ENCODE results near the gene RAB3D. TPM values are rescaled to one million over a fixed set of nuclear protein-coding genes. Genes with fewer than 3 reads are reported as not detected.
"Not testable (repeated sequence)": the region's sequence is repeated elsewhere in the genome, so short reads cannot be mapped to it uniquely, and the experiment has no call there.

The RAB3D gene
- polyA plus RNA-seq, 3 donors: 14.4 to 19.2 (median 17.4) TPM

DNA sequence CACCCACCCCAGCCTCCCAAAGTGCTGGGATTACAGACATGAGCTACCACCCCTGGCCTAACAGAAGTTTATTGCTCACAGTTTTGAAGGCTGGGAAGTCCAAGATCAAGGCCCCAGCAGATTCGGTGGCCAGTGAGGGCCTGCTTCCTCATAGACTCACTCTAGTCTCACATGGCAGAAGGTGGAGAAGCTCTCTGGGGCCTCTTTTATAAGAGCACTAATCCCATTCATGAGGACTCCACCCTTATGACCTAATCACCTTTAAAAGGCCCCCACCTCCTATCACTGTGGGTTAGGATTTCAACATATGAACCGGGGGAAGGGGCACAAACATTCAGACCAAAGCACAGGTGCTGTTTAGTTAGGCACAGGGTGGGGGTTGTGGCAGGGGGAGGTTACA is 28.1 kb upstream of the RAB3D start:
- DNase-seq (ENCODE audit: low read depth in 3 of 3, low spot score in 2 of 3): no peak

DNA sequence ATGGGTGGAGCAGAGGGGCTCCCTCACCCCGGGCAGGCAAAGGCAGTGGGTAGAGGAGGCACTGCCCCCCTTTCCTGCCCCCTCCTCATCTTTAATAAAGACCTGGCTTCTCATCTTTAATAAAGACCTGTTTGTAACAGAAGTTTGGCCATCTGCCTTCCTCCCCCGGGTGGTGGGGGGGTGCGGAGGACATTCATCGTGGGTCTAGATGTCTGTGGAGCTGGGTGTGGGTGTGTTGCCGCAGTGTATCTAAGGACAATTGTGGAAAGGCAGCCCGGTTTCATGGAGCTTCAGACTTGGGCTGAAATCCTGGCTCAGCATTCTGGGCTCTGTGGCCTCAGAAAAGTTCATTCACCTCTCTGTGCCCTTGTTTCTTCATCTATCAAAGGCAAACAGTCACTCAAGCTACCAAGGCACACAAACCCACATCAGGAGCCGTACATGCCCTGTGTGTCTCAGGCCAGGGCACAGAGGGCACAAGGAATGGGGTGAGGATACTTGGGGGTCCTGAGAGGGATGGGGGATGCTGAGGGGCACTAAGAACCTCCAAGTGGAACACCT is 26.2 kb upstream of the RAB3D start:
- no peak for DNase-seq (ENCODE audit: low read depth in 3 of 3, low spot score in 2 of 3)

DNA sequence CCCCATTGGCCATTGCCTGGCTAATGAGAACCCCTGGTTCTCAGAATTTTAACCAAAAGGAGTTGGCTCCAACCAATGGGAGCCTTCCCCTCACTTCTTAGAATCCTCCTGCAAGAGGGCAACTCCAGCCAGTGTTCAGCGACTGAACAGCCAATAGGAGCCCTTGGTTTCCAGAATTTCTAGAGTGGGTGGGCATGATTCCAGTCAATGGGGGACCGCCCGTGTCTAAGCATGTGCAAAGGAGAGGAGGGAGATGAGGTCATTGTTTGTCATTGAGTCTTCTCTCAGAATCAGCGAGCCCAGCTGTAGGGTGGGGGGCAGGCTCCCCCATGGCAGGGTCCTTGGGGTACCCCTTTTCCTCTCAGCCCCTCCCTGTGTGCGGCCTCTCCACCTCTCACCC is 25.5 kb upstream of the RAB3D start:
- no peak for DNase-seq (ENCODE audit: low read depth in 3 of 3, low spot score in 2 of 3)

DNA sequence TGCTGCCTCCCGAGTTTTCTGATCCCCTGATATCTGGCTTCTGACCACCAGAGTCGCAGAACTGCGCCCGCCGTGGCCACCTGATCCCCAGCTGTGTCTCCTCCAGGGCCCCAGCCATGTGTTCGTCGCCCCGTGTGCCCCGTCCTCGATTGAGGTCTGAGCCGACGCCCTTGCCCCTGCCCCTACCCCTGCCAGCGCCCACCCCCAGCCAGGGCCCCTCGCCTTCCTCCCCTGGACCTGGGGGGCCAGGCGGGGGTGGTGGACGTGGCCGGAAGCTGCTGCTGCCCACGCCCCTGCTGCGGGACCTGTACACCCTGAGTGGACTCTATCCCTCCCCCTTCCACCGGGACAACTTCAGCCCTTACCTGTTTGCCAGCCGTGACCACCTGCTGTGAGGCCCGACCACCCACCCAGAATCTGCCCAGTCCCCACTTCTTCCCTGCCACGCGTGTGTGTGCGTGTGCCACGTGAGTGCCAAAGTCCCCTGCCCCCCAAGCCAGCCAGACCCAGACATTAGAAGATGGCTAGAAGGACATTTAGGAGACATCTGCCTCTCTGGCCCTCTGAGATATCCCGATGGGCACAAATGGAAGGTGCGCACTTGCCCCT is 24.9 kb upstream of the RAB3D start:
- no peak for DNase-seq (ENCODE audit: low read depth in 3 of 3, low spot score in 2 of 3)

DNA sequence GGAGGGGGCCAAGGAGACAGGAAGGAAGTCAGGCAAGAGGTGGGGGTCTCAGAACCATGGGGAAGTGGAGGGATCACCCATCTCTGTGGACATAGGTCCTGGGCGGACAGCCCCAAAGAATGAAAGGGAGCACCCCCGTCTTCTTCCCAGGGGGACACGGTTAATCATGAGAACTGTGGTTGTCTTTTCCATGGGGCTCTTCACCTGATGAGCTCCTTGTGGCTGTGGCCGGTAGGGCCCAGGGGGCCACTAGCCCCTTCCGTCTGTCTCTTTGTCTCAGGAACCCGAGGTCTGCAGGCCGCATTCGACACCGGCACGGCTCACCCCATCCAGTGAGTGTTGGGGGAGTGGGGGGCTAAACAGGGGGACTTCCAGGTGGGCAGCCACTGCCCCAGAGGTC is 24.4 kb upstream of the RAB3D start:
- no peak for DNase-seq (ENCODE audit: low read depth in 3 of 3, low spot score in 2 of 3)

DNA sequence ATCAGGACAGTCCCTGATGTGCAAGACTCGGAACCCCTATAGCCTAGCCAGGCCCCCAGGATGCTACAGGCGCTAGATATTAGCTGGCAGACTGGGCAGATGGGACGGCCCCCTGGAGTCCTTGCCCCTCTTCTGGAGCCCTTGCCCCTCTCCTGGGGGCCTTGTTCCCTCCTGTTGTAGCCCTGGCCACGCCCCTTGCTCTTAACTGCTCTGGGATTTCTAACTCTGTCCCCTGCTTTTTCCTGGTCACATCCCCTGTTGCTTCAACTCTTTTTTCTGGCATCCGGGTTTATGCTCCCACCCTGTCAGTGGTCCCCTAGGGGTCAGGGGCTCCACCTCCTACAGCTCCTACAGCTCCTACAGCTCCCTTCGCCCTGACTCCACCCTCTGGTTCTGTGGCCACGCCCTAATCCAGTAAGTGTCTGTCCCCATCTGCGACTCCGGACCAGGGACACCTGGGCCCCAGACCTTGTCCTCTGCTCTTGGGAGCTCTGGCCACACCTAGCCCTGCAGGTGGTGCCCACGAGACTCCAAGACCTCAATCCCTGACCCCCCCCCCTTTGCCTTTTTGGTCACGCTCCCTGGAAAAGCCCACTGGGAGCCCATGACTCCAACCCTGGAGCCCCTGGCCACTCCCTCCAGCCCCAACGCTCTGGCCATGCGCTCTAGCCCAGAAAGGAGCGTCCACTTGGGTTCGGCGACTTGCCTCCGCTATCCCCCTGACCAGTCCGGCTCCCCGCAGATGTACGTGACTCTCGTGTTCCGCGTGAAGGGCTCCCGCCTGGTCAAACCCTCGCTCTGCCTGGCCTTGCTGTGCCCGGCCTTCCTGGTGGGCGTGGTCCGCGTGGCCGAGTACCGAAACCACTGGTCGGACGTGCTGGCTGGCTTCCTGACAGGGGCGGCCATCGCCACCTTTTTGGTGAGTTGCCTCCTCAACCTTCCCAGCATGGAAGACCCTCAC is 22.6 kb upstream of the RAB3D start:
- DNase-seq (ENCODE audit: low read depth in 3 of 3, low spot score in 2 of 3): no peak

DNA sequence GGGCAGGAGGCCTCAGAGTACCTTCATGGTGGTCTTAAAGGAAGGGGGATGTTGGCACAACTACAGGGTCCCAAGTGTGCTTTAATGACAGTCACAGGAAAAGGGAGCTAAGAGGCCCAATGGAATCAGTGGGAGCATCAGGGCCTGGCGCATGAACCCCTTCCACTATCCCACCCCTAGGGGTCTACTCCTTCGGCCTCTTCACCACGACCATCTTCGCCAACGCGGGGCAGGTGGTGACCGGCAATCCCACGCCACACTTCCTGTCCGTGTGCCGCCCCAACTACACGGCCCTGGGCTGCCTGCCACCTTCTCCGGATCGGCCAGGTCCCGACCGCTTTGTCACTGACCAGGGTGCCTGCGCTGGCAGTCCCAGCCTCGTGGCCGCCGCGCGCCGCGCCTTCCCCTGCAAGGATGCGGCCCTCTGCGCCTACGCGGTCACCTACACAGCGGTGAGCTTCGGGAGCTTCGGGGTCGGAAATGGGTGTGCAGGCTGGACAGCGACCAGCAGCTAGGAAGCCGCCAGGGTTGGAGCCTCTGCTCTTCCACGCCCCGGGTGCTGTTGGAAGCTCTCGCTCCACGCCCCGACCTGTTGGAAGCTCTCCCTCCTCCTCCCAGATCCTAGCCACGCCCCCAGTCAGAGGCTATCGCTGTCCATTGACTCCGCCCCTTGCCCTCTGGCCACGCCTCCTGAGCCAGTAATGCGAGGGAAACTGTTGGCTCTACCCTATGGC is 21.7 kb upstream of the RAB3D start:
- DNase-seq (ENCODE audit: low read depth in 3 of 3, low spot score in 2 of 3): no peak

DNA sequence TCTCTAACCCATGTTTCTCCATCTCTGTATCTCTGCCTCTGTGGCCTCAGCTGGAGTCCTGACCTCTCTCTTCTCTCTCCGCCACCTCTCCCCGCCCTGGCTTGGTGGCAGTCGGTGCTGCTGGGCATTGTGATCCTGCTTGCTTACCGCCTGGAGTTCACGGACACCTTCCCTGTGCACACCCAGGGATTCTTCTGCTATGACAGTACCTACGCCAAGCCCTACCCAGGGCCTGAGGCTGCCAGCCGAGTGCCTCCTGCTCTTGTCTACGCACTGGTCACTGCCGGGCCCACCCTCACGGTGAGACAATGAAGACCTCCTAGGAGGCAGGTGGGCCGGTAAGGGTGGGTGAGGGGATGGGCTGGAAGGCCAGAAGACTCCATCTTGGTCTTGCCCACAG is 20.0 kb upstream of the RAB3D start:
- no peak for DNase-seq (ENCODE audit: low read depth in 3 of 3, low spot score in 2 of 3)

DNA sequence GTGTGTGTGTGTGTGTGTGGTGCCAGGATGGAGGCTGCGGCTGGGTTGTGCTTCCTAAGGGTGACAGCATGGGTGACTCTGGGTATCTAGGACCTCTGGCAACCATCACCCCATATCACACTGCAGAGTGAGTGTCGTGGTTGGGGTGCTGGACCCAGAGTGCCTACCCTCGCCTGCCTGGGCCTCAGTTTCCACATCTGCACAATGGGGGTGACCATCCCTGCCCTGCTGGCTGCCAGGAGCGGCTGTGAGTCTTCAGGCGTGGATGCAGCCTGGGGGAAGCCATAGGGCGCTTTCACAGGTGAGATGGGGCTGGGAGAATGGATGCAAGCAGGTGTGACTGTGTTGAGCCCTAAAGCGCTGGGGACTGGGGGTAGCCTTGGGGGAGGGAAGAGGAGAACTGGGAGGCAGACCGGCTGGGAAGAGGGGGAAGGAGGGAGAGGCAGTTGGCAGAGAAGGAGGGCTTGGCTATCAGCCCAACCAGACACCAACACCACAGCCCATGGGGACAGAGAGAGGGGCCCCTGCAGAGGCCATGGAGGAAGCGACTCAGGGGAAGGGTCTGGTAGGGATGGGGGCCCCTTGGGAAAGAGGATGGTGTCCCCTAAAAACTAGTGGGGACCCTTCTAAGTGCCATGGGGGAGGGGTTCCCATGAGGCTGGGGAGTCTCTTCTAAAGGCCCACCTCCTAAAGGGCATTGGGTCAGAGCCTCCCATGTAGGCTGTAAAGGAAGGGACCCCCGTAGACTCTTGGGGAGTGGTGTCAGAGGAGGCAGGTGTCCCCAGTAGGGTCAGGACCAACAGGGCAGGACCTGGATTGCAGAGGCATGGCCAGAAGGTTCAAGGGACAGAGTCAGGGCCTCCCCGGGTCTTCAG is 17.5 kb upstream of the RAB3D start:
- no peak for DNase-seq (ENCODE audit: low read depth in 3 of 3, low spot score in 2 of 3)

DNA sequence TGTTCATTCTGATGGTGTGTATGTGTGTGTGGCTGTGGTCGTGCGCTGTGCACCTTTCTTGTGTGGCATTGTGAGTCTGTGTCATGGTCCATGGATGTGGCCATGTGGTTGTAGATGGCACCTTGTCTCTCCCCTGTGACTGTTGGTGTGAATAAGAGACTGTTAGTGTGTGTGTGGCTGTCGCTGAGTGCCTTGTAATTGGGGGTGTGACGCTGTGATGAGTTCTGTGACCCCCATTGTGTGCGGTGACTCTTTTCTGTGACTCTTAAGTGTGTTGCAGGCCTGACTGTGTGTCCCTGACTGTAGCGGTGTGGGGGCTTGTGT is 16.6 kb upstream of the RAB3D start:
- DNase-seq (ENCODE audit: low read depth in 3 of 3, low spot score in 2 of 3): no peak

DNA sequence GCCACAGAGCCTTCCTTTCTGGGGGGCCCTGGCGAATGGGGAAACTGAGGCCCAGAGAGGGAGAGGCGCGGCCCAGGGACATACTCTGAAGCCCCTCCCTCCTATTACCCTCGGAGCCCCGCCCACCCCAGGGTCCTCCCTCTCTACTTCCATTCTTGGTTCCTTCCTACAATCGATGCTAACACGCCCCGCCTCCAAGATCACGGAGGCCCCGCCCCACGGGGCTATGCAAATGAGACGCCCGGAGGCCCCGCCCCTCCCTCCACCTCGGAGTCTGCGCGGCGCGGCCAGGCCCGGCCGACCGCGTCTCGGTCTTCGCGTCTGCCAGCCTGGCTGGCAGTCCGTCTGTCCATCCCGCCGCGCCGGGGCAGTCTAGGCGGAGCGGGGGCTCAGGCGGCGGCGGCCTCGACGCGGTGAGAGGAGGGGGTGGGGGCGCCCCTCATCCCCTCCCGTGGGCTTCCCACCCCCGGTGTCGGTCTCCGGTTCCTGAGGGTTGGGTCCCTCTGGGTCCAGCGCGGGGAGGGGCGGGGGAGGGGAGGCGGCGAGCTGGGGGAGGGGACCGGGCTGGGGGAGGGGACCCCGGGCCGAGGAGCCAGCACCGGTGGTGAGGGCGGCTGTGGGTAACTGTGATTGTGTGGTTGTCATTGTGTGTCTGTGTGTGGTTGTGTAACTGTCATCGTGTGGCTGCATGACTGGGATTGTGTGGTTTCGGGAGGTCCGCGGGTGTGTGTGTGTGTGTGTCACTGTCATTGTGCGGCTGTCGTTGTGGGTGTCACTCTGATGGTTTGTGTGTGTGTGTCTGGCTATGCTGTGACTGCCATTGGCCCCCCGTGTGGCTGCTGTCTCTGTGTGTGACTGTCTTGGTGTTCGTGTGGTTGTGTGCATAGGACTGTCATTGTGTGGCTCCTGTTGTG is 16.0 kb upstream of the RAB3D start, which contains the start of gene PLPPR2:
PLPPR2 (plus strand) TSS at position 273 of the 914 bp plus-strand sequence. CDS start 2,242 bp downstream, outside the sequence.
- DNase-seq (ENCODE audit: low read depth in 3 of 3, low spot score in 2 of 3): peak in 1 of 3 donors; percentile 70

DNA sequence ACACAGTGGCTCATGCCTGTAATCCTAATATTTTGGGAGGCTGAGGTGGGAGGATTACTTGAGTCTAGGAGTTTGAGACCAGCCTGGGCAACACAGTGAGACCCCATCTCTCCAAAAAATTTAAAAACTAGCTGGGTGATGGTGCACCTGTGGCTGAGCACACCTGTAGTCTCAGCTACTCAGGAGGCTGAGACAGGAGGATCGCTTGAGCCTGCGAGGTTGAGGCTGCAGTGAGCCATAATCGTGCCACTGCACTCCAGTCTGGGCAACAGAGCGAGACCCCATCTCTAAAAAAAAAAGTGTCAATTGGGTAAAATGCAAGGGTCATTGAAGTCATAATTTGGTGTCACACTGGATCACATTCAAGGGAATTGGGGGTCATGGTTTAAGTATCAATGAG is 14.6 kb upstream of the RAB3D start:
- not testable (repeated sequence) for DNase-seq (ENCODE audit: low read depth in 3 of 3, low spot score in 2 of 3)

DNA sequence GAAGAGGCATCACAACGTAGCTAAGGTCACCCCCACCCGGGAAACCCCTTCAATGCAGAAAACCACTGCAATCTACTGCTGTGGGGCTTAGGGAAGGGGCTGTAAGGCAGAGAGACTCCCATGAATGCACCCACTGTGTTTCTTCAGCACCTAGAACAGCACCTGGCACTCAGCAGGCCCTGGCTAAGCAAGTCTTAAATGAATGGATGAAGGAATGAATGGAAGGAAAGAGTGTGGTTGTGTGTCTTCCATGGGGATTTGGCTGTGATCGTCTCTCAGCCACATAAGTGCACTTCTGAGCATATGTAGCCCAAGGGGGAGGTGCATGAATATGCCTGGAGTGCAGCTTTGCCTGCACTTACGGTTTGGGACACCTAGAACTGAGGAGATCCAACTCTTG is 9.7 kb upstream of the RAB3D start:
- DNase-seq (ENCODE audit: low read depth in 3 of 3, low spot score in 2 of 3): no peak

DNA sequence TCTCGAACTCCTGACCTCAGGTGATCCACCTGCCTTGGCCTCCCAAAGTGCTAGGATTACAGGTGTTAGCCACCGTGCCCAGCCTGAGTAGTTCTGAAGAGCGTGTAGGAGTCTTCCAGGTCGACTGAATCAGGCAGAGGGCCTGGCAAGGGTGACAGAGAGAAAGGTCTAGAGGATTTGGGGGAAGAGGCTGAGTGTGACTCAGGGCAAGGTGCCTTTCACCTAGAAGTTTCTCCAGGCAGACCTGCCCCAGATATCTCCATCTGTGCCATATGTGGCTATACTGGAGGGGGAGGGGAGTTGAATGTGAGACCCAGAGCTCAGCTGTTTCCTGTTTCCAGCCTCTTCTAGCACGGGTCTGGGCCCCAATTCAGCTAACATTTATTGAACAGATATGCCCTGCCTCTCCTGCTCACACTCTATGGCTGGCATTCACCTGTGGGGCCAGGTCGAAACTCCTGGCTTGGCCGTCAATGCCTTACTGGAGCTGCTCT is 8.1 kb upstream of the RAB3D start:
- no peak for DNase-seq (ENCODE audit: low read depth in 3 of 3, low spot score in 2 of 3)

DNA sequence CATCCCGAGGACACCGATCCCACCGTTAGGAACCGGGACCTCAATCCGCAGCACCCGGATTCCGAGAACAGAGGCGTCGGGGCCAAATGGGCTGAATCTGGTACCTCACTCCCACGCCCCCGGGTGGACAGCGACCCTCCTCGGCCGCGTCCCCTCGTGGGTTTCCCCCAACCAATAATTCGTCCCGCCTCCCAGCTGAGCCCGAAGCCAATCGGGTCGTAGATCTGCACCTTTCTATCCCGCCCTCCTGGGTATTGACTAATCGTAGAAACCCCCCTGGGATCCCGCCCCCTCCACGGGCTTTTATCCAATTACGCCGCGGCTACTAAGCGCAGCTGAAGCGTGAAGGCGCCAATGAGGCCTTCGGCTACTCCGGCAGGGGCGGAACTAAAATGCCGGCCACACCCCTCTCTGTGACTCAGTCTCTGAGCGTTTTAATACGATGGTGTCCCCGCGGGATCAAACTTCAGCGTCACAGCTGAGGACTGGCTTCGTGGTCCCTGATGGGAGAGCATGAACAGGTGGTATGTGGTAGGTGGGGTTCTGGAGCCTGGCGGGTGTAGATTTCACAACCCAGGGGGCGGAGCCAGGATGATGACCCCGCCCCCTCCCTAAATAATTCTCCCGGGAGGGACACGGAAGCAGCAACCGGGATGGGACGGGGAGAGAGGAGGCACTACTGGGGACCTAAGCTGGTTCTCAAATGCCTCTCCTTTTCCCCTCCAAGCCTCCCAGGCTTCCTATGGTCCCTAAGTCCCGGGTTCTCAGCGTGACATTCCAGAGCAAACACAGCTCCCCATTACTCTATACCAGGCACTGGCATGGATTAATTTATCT is 6.9 kb upstream of the RAB3D start, which contains the start of the genes CCDC159 and TMEM205:
CCDC159 (plus strand) TSS at position 416 of the 837 bp plus-strand sequence; CDS start at position 504, 88 bp downstream.
TMEM205 (minus strand) TSS at position 165 of the 837 bp plus-strand sequence. CDS start 649 bp downstream, outside the sequence.
- DNase-seq (ENCODE audit: low read depth in 3 of 3, low spot score in 2 of 3): peak; percentile 94 to 99 (median 99)

DNA sequence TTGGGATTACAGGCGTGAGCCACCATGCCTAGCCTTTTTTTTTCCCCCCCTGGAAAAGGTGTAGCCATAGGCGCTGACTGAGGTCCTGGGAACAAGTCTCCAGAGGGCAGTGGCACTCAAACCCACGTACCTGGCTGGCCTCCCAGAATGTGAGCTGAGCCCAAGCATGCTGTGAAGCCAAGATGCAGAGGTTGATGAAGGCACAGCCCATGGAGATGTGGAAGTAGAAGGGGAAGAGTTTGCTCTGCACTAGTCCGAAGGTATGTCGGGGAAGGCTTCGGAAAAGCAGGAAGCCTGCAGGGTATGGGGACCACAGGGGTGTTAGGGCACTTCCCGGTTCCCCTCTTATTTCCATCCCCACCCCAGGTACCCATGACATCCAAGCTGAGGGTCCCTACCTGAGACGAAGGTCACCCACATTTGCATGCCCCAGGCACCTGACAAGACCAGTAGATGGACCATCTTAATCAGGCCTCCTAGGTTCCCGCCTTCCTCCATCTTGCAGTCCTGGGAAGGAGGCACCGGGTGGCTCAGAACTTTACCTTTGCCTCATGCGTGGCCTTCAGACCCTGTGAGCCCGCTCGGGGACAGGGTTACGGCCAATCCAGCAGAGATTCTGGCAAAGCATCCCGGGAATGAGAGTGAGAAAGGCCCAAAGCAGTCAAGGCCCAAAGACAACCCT is 5.8 kb upstream of the RAB3D start:
- DNase-seq (ENCODE audit: low read depth in 3 of 3, low spot score in 2 of 3): no peak

DNA sequence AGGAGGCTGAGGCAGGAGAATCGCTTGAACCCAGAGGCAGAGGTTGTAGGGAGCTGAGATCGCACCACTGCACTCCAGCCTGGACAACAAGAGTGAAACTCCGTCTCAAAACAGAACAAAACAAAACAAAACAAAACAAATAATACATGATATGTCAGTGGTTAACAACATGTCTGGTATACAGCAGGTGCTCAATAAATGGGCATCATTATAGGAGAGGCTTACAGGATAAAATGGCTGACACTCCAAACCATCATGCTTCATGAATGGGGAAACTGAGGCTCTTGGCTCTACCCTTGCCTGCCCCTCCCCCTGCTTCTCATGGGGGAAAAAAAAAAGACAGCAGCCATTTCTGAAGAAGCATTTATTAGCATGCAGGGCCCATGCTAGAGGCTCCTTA is 3.0 kb upstream of the RAB3D start:
- no peak for DNase-seq (ENCODE audit: low read depth in 3 of 3, low spot score in 2 of 3)

Data from right renal cortex interstitium (tissue), 3 donors.